Fibroblast of mammary gland (primary cell): ENCODE data around the gene TRMT11.

Source experiments
- DNase-seq: peaks from one replicate; pipeline ENCODE4 v3.0.0-alpha.2; 2010; ENCODE audit warnings: low read depth
- H3K4me3 ChIP-seq: 2 replicates; pipeline ENCODE4 v1.5.1; 2011; ENCODE audit warnings: low read depth, mild to moderate bottlenecking, low read length, moderate library complexity; ENCODE audit not compliant: control insufficient read depth
- CTCF ChIP-seq: conservative IDR thresholded peaks from 2 replicates; pipeline ENCODE4 v1.5.1; 2011; ENCODE audit warnings: low read depth, low read length, inconsistent platforms; ENCODE audit not compliant: control insufficient read depth, insufficient read depth

TRMT11 gene

GRCh38 chr6:125943528-125944433 is 42.6 kb upstream of the TRMT11 start:
- H3K4me3 ChIP-seq: no peak overlapping the region
- no peak for DNase-seq
- no peak for TF ChIP-seq CTCF

- DNase-seq: peak; percentile 69
- TF ChIP-seq CTCF: no peak
- H3K4me3 ChIP-seq: no peak overlapping the region
Measured at GRCh38 chr6:125944434-125944816, 41.9 kb upstream of the TRMT11 start.

- H3K4me3 ChIP-seq: no peak overlapping the region
- no peak for TF ChIP-seq CTCF
- no peak for DNase-seq
Measured at GRCh38 chr6:125944896-125945295, 41.4 kb upstream of the TRMT11 start.

- H3K4me3 ChIP-seq: no peak overlapping the region
- DNase-seq: no peak
- TF ChIP-seq CTCF: no peak
Measured at GRCh38 chr6:125945378-125946141, 40.8 kb upstream of the TRMT11 start.

GRCh38 chr6:125947615-125948014 is 38.7 kb upstream of the TRMT11 start:
- TF ChIP-seq CTCF: no peak
- peak; percentile 51 for DNase-seq

GRCh38 chr6:125948455-125948854 is 37.9 kb upstream of the TRMT11 start:
- no peak for TF ChIP-seq CTCF
- DNase-seq: no peak
- no peak overlapping the region for H3K4me3 ChIP-seq

More at GRCh38 chr6:125947615-125948014, 38.7 kb upstream of the TRMT11 start:
- no peak overlapping the region for H3K4me3 ChIP-seq
